HG02970 (cell line): ENCODE data around the gene NUP210L.

Experiments used
- ATAC-seq: cut with Tn5 transposase; IDR thresholded peaks from one replicate; pipeline ENCODE4 v1.9.1; 2021; ENCODE audit warnings: mild to moderate bottlenecking, moderate library complexity, moderate number of reproducible peaks; ENCODE audit not compliant: unreplicated experiment, low FRiP score

NUP210L gene

DNA sequence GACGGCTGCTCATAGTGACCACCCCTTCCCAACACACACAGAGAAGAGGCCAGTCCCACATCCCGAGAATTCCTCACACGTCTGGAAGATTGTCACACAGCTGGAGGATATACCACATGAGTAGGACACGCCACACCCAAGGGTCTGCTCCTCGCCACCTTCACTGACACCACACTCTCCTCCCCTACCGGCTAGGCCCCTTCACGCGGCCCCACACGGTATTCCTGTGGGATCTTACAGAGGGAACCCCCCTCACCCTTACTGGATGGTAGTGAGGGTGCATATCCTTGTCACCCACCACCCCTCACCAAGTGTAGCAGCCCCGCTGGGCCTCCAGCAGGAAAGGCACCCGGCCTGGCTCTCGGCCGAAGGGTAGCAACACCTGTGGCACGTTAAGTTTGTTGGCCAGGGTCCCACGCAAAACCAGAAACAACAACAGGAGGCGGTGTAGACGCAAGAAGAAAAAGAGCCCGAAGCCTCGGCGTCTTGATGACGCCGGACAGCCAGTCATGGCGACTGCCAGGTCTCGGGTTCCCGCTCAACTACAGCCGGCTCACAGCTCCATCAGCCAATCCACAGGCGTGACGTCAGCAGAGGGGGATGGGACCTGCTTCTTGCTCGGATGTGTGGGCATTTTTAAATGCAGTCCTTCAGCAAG, at the start of gene NUP210L:
Gene NUP210L, minus strand, starts transcription at position 540 of the 658 bp plus-strand sequence.
- no peak for ATAC-seq

DNA sequence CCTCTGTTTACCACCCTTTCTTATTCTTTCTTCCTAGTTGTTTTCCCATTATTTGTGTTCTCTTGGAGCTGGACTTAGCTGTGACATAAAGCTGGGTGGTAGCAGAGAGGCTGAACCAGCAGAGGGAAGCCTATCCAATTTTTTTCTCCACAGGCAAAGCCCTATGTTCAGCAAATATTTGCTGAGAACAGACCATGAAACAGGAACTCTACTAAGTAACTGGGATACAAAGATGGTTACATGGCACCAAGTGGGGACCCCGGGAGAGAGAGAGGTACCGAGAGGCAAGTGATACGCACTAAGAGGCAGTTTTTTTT, 44.6 kb upstream of the NUP210L start:
- no peak for ATAC-seq

DNA sequence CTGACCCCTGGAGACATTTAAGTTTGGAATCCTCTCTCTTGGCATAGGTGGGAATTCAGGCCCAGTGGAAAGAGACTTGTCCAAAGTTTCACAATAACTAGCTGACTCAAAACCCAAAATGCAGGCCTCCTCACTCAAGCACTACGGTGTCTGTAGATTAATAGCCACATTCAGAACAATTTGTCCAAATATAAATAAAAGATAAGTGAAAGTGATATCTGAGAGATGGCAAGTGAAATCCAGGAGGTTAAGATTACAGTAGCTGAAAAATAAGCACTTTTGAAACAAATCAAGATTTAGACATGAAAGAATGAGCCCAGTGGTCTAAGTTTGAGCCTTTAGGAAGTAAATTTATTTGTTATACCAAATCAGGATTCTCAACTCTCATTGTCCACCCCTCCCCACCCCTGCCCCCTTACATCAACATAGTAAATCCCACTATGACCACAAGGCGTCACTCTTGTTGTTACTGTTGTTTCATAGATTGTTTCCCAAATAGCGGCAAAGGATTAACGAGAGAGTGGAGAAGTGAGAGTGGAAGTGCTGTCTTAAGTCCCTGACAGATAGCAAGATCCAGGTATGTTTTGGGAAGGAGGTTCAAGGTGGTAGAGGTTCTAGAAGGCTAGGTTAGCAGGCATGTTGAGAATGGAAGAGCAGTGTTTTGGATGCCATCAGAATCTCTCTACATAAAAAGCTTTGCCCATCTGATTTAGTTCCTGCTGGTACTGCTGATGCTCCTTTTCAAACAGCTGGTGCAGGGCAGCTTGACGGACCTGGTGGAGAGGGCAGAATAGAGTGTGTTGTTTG, 44.1 kb upstream of the NUP210L start:
- ATAC-seq: no peak

DNA sequence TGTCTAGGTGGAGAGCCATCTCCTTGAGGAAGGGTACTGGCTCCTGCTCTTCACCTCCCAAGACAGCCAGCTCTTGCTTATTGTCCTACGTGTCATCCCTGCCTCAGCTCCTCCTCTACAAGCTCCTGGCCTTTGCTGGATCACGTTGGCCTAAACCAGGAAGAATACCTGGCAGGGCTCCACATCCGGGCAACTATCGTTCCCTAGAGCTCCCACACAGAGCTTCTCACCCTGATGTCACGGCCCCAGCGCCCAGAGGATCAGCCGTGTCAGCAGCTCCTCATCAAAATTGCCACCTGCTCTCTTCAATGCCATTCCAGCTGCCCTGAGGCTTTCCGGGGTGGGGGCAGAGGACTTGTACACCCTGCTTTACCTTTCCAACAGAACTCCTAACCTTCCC, 38.9 kb upstream of the NUP210L start:
- ATAC-seq: no peak

DNA sequence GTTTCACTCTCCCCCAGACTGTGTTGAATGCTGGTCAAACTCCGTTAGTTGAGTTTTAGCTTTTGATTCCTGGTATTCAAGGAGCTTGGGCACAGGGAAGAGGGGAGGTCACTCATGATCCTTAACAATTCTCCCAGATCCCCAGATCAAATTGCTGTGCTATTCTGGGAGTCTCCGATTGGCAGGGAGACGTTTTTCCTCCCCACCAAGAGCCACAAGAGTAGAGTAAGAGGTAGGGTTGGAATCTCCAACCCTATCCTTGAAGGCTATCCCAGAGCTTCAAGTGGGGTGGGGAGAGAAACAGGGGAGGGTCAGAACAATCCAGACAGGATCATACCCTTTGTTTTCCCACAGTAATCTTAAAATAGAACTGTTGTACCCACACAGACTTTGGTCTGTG, 37.6 kb upstream of the NUP210L start:
- ATAC-seq: no peak

DNA sequence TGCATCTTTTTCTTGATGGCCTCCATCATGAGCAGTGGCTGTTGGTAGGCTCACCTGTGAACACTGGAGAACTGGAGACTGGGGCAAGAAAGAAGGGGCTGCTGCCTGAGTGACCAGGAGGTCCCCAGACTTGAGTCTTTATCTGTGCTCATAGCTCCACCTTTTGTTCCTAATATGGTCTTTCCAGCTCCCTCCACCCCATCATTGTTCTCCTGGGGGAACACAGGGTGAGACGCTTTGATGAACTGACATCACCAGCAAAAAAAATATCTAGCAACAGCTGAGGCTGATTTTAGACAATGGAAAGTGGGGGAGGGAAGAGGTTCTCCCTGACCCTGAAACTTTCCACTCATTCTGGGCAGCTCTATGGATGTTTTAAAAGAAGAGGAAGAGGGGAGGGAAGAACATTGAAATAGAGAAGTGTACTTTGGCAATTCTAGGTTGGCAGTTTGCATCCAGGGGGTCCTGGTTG, 37.2 kb upstream of the NUP210L start, which contains the start of gene TPM3:
Gene TPM3, minus strand, starts transcription at position 111 of the 472 bp plus-strand sequence. Its CDS starts 82 bp downstream, at position 29.
- no peak for ATAC-seq

DNA sequence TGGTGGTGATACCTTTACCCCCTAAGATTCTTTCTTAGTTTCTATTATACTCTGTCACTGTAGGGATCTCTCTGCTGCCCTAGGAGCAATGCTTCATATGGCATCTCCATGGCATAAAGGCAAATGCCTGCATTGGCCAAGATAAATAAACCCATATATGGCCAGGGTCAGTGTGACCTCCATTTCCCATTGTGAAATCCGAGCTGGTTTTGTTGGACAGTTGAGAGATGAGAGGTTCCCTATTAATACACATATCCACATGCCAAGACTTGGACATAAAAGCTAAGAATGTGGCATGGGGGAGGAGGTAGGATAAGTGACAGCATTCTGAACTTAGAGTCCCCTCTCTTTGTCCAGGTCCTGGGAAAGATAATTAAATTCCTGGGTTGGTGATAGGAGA, 35.7 kb upstream of the NUP210L start:
- ATAC-seq: no peak

DNA sequence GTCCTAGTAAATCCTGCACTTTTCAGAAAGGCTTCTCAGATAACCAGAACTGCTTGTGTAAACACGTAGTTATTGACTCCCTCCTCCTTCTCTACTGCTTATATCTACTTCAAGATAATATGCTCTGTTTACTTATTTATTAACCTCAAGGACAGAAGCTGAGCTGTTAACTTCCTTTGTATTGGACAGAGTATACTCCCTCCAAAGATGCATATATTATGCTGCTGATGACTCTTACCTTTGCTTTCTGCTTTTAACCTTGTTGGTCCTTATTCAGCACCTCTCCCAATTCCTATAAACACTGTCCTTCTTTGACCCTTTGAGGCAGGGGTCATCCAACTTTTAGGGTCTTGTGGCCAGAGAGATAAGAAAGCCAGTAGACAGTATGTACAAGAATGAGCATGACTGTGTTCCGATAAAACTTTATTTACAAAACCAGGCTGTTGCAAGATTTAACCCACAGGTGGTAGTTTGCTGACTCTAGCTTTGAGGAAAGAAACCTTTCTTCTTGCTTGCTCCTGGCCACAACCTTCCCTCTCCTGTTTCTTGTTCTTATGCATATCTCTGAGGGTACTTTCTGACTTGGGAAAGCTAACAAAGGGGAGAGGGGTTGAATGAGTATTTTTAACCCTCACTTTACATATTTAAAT, 32.1 kb upstream of the NUP210L start:
- no peak for ATAC-seq

DNA sequence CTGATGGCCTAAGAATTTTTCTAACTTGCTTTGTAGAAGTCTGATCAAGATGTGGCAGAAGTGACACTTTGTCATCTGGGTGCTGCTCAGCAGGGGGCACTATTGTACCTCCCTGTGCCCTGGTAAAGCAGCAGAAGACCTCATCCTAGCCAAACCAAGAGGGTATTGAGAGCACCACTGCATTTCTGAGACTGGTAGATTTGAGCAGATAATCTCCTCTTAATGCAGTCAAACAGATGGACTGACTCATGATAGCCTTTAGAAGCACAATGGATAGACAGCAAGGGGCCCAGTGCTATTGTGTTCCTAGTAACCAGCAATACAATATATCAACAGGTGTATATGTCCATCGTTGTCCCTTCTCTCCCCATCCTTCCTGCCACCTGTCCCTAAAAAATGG, 31.3 kb upstream of the NUP210L start:
- ATAC-seq: no peak

DNA sequence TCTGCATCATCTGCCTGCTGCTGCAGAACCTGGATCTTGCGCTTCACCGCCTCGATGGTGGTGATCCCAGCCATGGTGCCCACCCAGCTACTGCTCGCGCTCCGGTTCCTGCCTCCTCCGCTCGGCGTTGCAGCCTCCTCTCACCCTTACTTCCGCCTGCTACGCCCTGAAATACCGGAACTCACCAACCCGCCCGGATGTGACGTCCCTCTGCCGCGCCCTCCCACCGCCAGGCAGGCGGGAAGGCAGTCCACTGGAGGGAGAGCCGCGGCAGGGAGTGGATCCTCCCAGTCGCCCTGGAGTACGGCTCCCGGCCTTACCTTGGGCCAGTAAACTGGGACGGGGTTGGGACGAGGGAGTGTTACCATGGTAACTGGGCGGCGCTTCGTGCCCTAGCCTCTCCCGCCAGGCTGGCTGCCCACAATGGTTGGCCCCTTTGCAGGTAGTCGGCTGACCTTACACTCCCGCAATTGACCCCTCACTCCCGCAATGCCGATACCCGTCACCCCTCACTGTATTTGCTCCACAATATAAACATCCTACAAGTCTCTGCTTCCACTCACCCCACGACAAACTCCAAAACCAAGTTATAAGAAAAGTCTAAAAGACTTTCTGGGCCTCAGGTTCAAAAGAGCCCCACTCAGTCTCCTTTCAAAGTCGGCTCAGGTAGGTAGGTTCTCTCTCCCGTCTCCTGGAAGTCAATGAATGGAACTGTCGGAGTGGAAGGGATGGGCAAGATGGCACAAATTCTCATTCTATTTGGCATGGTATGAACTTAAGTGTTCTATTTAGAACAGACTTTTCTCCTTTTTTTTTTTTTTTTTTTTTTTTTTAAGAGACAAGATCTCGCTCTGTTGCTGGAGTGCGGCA, 28.4 kb upstream of the NUP210L start:
- ATAC-seq: peak; percentile 66

DNA sequence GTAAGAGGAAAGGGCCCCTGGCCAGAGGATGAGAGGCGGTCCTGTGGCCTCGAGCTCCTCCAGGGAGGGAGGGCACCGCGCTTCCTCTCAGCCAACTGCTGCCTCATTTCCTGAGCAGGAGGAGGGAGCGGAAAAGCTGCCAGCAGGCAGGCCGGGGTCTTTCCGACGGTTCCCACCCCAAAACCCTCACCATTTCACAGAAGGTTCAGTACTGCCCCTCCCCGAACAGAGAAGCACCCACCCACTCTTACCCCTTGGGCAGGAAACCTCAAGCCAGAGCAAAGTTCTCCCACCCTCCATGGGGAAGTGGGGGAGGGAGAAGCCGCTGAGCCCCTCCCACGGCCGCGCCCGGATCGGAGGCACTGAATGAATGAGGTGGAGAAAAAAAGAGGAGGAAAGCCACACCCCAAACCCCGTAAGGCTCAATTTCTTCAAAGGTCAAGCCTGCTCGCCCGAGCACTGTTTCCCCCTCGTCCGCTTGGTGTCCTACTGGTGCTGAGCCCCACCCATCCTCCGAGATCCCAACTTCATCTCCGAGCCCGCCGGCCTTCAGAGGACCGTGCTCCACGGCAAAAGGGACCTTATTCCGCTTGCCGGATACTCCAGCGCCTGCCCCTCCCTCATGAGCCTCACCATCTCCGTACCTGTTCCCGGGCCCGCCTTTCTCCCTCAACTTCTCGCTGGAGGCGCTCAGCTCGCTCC, 27.6 kb upstream of the NUP210L start:
- no peak for ATAC-seq

DNA sequence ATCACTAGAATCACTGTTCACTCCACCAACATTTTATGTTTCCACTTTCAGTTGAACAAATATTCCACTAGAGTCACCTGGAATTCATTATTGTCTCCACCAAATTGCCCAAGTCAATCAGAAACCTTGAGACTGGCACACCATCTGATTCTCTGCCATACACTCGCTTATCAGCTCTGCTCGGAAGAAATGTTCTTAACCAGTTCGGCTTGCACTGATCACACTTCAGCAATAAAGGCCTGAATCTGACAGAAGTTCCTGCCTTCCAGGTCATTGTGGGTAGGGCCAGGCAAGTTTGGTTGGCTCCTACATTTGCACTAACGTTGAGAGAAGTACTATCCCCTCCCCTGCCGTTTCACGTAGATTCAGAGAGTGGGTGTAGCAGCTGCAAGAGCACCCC, 27.1 kb upstream of the NUP210L start:
- no peak for ATAC-seq

DNA sequence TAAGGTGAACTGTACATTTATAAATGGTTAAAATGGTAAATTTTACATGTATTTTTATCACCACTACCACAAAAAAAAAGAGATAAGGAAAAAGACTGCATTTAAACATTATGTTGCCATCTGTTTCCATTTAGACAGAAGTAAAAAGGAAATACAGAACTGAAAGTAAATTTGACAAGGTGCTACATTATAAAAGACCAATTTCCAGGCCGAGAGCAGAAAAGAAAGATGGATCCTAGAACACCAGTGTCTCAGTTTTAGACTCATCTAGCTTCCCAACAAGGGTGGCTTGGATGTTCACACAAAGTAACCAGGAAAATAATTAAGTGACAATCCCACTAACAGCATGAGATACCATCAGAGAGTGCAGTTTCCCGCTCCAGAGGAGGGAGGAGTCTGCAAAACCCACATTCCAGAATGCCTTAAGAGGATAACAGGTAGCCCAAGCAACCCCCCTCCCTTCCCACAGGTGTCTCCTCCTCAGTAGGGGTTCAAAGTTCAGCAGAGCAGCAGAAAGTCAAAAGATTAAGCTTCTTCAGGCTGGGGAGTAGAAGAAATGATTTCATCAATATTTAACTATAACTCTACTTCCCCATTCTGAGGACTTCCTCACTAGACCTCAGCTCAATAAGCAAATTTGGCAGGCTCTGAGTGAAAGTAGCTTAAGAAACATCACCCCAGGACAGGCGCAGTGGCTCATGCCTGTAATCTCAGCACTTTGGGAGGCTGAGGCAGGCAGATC, 25.2 kb upstream of the NUP210L start:
- no peak for ATAC-seq

DNA sequence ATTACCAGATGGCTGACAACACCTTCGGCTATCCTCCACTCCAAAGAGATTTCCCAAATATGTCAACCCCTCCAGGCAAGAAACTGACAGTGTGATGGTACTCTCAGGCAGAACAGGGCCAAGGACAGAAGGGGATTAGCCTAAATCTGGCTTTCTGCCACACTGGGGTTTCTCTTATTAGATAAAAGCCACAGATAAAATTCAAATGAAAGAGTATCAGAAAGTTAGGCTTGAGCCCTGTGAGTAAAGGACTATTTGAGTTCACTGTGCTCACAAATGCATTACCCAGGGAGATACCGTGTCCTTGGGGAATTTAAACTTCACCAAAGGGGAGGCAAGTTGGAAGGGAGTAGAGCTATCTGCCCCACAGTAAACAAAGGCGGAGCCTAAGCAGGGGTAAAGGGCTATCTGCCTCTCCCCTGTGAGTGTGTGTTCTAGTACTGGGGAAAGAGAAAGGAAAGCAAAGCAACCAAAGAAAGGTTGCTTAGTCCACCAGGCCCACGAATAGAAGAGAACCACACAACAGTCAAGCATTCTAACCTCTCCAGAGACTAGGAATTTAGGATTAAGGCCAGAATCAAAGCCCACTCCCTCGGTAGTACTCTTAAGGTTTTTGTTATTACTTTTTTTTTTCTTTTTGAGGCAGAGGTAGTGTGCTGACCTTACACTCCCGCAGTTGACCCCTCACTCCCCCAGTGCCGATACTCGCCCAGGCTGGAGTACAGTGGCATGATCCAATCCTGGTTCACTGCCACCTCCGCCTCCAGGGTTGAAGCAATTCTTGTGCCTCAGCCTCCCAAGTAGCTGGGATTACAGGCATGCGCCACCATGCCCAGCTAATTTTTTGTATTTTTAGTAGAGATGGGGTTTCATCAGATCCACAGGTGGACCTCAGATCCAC, 24.3 kb upstream of the NUP210L start:
- no peak for ATAC-seq

DNA sequence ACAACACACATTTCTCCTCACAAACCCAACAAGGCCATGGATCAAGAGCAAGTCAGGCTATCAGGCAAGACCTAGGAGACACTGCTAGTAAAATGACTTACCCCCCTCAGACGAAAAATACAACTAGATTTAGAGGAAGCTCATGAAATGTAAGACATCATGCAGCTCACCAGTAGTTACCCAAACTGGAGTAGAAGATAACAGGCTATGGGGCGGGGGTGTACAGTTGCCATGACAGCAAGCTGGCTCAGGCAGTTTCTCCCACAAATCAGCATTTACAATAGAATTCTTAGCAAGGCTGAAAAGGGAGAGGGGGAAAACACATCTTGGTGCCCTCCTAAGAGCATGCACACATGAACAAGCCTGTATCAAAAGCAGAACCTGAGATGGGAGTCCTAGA, 23.1 kb upstream of the NUP210L start:
- ATAC-seq: no peak

DNA sequence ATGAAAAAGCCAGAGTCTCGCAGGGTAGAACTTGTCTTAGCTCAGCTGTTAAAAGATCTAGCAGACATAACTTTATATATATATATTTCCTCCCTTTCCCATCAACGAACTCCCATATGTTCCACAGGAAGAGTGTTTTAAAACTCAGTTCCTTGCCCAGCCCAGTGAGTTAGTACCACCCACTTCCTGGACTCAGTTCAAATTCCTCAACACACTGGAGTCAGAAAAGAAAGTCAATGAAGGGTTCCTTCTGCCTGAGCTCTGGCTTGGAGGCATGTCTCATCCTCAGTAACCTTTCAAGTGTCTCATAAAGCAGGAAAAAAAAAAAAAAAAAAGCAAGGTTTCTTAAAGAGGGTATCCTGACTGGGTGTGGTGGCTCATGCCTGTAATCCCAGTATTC, 21.5 kb upstream of the NUP210L start:
- ATAC-seq: no peak

DNA sequence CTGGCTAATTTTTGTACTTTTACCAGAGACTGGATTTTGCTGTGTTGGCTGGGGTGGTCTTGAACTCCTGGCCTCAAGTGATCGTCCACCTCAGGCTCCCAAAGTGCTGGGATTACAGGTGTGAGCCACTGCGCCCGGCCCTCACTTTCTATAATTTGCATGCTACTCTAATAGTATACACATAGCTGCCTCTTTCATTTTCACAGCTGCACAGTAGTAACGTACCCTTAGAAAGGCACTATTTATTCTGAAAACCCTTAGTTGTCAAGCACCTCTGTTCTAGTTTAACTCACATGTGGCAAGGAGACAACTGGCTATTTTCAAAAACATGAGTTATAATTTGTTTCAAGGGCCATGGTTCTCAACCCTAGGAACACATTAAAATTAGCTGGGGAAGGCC, 19.8 kb upstream of the NUP210L start:
- ATAC-seq: no peak

DNA sequence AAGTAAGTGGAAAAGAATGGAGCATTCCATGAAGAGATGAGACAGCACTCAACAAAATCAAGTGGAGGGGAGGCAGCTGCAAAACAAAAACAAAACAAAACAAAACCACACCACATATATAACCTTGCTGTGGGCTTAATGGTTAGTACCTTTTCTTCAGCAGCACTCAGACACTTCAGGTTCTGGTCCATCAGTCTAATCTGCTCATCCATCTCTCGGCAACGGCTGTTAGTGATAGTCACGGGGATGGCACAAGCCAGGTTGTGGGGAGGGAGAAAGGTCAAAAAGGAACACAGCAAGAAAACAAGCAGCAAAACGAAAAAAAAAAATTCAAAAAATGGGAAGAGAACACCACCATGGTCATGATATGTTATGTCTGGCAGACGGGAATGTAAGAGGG, 17.0 kb upstream of the NUP210L start:
- ATAC-seq: no peak
